Kidney capillary endothelial cell (primary cell): Measurements from ENCODE around the gene KLF2.

ENCODE experiments used
- DNase-seq: peaks from one replicate; pipeline ENCODE4 v3.0.0-alpha.2; 2018; ENCODE audit warnings: low spot score

Gene KLF2

GRCh38 chr19:16365300-16365996 is 40.8 kb downstream of the KLF2 start:
- no peak for DNase-seq

- no peak for DNase-seq
These were observed 41.4 kb downstream of the KLF2 start for GRCh38 chr19:16366056-16366432.

GRCh38 chr19:16366433-16367260 is 42.0 kb downstream of the KLF2 start:
- no peak for DNase-seq

DNA sequence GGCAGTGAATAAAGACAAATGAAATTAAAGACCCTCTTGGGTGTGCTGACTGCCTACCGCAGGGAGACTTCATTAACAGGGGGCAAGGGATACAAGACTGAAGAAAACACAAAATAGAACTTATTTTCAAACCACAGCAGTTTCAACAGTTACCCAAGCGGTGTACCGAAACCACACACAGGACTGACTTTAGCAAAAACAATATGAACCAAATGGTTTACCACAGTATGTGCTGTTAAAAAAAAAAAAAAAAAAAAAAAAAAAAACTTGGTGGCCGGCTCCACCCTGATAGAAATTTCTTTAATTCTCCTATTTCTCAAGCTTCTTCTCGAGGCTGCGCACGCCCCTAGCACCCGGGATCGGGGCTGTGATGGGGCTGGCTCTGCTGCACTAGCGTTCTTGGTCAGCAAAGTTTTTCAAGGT is 42.6 kb downstream of the KLF2 start:
- DNase-seq, result no peak

DNA sequence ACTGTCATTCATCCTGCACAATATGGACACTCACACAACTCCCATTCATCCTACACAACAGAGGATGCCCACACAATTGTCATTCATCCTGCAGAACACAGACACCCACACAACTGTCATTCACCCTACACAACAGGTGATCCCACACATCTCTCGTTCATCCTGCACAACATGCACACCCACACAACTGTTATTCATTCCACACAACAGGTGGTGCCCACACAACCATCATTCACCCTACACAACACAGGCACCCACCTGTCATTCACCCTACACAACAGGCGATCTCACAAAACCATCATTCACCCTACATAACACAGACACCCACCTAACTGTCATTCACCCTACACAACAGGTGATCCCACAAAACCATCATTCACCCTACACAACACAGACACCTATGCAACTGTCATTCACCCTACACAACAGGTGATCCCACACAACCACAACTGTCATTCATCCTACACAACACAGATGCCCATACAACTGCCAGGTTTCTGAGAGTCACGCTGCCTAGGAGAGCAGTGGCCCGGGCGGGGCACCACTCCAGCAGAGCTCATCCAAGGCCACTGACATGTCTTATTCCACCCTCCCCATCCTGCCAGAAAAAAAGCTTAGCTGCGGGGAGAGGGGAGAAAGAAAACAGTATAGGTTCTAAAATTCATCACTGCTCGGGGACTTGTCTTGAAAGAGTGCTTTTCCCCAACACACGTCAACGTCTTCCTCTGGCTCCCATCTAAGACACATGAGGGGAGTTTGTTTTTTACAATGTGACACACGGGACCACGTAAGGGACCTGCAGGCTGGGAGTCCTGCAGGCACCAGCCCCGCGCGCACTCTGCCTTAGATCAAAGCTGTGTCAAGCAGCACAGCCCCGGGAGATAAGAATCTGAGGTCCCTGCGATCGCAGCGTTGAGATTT is 44.0 kb downstream of the KLF2 start:
- no peak for DNase-seq

- no peak for DNase-seq
These were observed 44.7 kb downstream of the KLF2 start for GRCh38 chr19:16369306-16369663.

GRCh38 chr19:16369664-16370576 is 45.3 kb downstream of the KLF2 start:
- DNase-seq, result no peak

DNA sequence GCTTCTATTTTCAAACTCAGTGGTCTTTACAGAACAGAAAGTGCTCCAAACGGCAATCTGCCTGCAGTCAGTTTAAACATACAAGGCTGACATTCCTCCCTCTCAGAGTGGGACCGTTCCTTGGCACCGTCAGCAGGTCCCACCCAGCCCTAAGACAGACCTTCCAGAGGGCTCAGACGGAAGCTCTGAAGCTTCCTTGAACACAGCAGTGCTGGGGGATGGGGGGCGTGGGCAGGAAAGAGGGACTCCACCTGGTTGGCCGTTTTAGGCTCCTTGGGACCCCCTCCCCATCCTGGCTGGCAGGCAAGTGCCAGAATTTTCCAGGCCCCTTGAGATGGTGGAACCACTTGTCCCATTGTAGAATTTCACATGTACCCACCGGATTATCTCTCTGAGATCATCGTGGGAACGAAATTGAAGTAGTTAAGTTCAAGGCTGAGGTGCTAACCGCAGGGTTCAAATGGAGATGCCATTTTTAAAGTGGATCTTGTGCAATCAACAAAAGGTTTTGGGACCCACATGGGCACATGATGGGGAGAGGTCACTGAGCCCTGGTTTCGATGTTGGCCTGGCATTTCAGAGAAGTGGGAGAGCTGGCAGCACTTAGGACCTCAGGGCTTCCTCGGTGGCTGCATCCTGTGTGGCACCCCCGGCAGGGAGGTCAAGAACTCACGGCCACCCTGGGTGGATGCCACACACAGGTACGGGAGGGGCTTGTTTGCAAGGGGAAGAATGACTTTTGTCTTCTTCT is 46.2 kb downstream of the KLF2 start:
- no peak for DNase-seq

DNA sequence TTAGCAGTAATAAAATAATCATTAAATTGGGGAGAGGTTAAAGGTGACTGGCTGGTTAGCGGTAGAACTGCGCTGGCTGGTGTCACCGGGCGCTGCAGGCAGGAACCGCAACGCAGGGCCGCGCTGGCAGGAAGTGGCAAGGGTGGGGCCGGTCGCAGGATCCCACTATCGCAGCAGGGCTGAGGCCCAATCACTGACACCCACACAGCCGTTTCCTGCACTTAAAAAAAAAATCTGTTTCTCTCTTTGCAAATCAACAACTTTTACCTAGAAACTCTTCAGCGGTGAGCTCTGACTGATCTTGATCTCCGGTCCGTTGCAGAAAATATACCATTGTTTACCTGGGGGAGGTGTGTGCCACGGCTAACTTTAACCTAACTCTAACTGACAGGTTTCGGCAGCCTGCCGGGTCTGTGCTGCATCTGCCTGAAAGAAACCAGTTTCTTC is 46.9 kb downstream of the KLF2 start:
- DNase-seq, result peak; percentile 38

- DNase-seq, result no peak
These were observed 47.7 kb downstream of the KLF2 start for GRCh38 chr19:16372065-16372915.

DNA sequence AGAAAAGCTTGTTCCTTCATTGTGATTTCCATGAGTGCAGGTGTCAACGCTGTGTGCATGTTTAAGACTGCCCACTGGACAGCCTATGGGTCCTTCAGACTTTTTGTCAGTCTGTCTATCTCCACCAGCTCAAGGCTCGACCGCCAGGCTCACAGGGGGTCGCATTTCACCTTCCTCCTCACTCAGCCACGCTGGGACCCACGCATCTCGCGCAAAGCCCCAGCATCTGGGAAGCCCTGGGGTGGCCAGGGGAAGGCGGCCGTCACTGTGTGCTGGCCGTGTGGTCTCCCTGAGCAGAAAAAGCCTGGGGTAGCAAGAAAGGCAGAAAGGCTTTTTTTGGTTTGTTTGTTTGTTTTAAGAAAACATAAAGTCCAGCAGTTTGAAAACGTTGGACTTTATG is 48.5 kb downstream of the KLF2 start:
- DNase-seq, result no peak

GRCh38 chr19:16373532-16373931 is 48.9 kb downstream of the KLF2 start:
- peak; percentile 21 for DNase-seq

- DNase-seq, result no peak
These were observed 49.4 kb downstream of the KLF2 start for GRCh38 chr19:16373989-16374388.

- no peak for DNase-seq
These were observed 49.8 kb downstream of the KLF2 start for GRCh38 chr19:16374436-16374835.

DNA sequence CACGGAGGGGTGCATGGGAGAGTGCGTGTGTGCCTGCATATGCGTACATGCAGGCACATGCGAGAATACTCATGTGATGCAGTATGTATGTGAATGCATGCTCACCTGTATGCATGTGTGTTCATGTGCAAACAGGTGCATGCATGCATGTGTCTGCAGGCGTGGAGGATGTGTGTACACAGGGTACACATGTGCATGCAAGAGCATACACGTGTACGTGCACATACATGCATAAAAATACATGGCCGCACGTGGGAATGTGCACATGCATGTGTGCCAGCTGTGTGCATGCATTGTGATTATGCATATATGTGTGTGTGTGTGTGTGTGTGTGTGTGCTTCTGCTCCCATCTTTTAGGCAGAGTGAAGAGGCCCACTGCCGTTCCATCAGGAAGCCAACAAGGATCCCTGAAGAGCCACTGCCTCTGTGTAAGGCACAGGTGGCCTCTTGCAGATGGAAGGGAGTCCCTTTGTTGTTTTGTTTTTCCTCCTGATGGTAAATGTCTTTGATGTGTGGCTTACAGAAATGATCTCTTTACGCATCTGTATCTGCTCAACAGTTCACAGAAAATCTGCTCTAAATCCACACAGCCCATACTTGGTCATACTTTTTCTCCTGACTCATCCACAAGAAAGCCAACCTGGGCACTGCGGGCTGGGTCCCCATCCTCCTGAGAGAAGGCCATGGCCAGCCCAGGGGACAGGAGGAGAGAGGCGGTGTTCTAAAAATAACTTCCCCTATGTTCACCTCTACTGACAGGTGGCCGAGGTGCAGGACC is 50.7 kb downstream of the KLF2 start:
- no peak for DNase-seq

- no peak for DNase-seq
These were observed 51.2 kb downstream of the KLF2 start for GRCh38 chr19:16375936-16376185.

GRCh38 chr19:16376241-16376640 is 51.6 kb downstream of the KLF2 start:
- no peak for DNase-seq

DNA sequence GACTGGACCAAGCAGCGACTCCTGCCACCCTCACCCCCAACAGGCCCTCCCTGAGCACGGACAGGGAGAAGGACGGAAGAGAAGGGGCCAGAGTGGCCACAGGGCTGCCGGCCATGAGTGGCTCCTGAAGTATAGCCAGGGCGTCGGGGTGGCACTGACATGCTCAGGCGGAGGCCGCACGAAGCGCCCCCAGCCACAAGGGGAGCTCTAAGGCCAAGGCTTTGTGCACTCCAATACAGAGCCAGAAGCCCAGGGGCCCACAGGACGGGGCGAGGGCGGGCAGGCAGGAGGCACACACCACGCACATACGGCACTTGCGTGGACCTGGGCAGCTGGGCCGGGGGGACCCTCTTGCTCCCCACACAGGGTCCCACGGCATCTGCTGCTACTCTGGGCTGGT is 52.0 kb downstream of the KLF2 start:
- DNase-seq, result no peak

- no peak for DNase-seq
These were observed 52.9 kb downstream of the KLF2 start for GRCh38 chr19:16377521-16377920.
